AG09319 (cell line): ENCODE data around the gene SLC2A9.

Experiments used
- DNase-seq: peaks from one replicate; pipeline ENCODE4 v3.0.0-alpha.2; 2010; ENCODE audit warnings: low read depth; ENCODE audit errors: extremely low read depth
- CTCF ChIP-seq: IDR thresholded peaks from 2 replicates; pipeline ENCODE4 v1.5.1; 2011; ENCODE audit warnings: low read depth, mild to moderate bottlenecking, inconsistent platforms, low read length, moderate library complexity

The SLC2A9 gene

GRCh38 chr4:9942139-9942538 lies 79.2 kb downstream of the SLC2A9 start:
- no peak for DNase-seq
- no peak for TF ChIP-seq CTCF

GRCh38 chr4:9940041-9940440 lies 81.3 kb downstream of the SLC2A9 start:
- TF ChIP-seq CTCF, result no peak
- no peak for DNase-seq

GRCh38 chr4:9938933-9939332 lies 82.4 kb downstream of the SLC2A9 start:
- TF ChIP-seq CTCF, result no peak
- DNase-seq, result no peak

GRCh38 chr4:9937078-9937477 lies 84.2 kb downstream of the SLC2A9 start:
- DNase-seq, result no peak
- no peak for TF ChIP-seq CTCF

GRCh38 chr4:9936129-9936644 lies 85.1 kb downstream of the SLC2A9 start:
- TF ChIP-seq CTCF, result no peak

GRCh38 chr4:9933956-9934355 lies 87.3 kb downstream of the SLC2A9 start:
- DNase-seq, result no peak

More at GRCh38 chr4:9936129-9936644, 85.1 kb downstream of the SLC2A9 start:
- DNase-seq, result no peak

GRCh38 chr4:9933184-9933583 lies 88.1 kb downstream of the SLC2A9 start:
- DNase-seq, result no peak
- TF ChIP-seq CTCF, result no peak

More at GRCh38 chr4:9933956-9934355, 87.3 kb downstream of the SLC2A9 start:
- TF ChIP-seq CTCF, result no peak
